ENCODE results near the gene PDIA4. TPM values are rescaled to one million over a fixed set of nuclear protein-coding genes. Genes with fewer than 3 reads are reported as not detected.
"Not testable (repeated sequence)": the region's sequence is repeated elsewhere in the genome, so short reads cannot be mapped to it uniquely, and the experiment has no call there.

PDIA4 gene
- total RNA-seq, 1 experiment from 2014 or later = 71.3 TPM

GRCh38 chr7:148983200-148984146 is 44.8 kb downstream of the PDIA4 start:
- H3K4me3 ChIP-seq (ENCODE audit: low read length) = peak overlapping the region; percentile 69
- no peaks in the 10 kb centered on the region for H3K36me3 ChIP-seq (ENCODE audit: insufficient read depth, low read length)
- H3K27ac ChIP-seq (ENCODE audit: low read length) = no peak overlapping the region
- no peaks in the 10 kb centered on the region for H3K9me3 ChIP-seq (ENCODE audit: low read length)
- no peaks in the 10 kb centered on the region for H3K27me3 ChIP-seq (ENCODE audit: low read length)
- no peaks in the 10 kb centered on the region for H3K79me2 ChIP-seq (ENCODE audit: low read length)
- H3K9ac ChIP-seq (ENCODE audit: low read length) = peak overlapping the region; percentile 61
- no peaks in the 10 kb centered on the region for H3K9me2 ChIP-seq (replicated peaks; ENCODE audit: insufficient read depth, low read length)
- H3K4me2 ChIP-seq (ENCODE audit: low read depth, low read length, poor library complexity, severe bottlenecking) = peak overlapping the region; percentile 87
- no peaks in the 10 kb centered on the region for H4K20me1 ChIP-seq (ENCODE audit: insufficient read depth, low read depth, low read length)
- H3K4me1 ChIP-seq (ENCODE audit: low read length) = peaks cover 35% of the 10 kb centered on the region
- H2AFZ ChIP-seq (ENCODE audit: low read length) = peak overlapping the region; percentile 68; the same call in 1 of the 2 replicates
- DNase-seq = peak; percentile 93

DNA sequence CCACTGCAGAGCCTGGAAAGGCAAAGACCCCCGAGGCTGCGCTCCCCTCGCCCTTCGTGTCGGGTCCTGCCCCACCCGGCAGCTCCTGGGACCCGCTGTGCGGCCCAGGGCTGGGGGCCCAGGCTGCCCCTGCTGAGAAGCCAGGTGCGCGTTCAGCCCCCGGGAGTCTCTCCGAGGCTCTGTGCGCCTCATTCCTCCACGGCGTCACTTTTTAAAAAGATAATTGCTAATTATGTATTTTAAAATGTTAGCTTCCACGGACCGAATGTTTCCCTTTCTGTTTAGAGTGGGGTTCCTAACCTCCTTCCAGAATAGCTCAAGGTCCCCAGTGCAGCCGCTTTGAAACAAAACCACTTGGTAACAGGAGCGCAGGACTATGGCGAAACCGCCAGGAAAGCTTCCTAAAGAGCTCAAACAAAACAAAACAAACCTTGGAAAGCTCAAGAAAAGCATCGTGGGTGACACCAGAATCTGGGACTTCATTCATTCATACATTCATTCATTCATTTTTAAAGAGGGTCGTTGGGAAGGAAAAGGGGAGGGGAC is 45.6 kb downstream of the PDIA4 start:
- no peaks in the 10 kb centered on the region for H3K9me3 ChIP-seq (ENCODE audit: low read length)
- peak overlapping the region; percentile 69 for H3K4me3 ChIP-seq (ENCODE audit: low read length)
- H3K36me3 ChIP-seq (ENCODE audit: insufficient read depth, low read length) = no peaks in the 10 kb centered on the region
- no peaks in the 10 kb centered on the region for H4K20me1 ChIP-seq (ENCODE audit: insufficient read depth, low read depth, low read length)
- H3K79me2 ChIP-seq (ENCODE audit: low read length) = no peaks in the 10 kb centered on the region
- H3K9me2 ChIP-seq (replicated peaks; ENCODE audit: insufficient read depth, low read length) = no peaks in the 10 kb centered on the region
- H2AFZ ChIP-seq (ENCODE audit: low read length) = peak overlapping the region; percentile 68; the same call in 1 of the 2 replicates
- peak overlapping the region; percentile 87 for H3K4me2 ChIP-seq (ENCODE audit: low read depth, low read length, poor library complexity, severe bottlenecking)
- no peaks in the 10 kb centered on the region for H3K27me3 ChIP-seq (ENCODE audit: low read length)
- H3K27ac ChIP-seq (ENCODE audit: low read length) = no peak overlapping the region
- no peak for DNase-seq
- peak overlapping the region; percentile 61 for H3K9ac ChIP-seq (ENCODE audit: low read length)
- peaks cover 28% of the 10 kb centered on the region for H3K4me1 ChIP-seq (ENCODE audit: low read length)

- H3K9me2 ChIP-seq (replicated peaks; ENCODE audit: insufficient read depth, low read length) = no peaks in the 10 kb centered on the region
- H4K20me1 ChIP-seq (ENCODE audit: insufficient read depth, low read depth, low read length) = no peaks in the 10 kb centered on the region
- H3K27ac ChIP-seq (ENCODE audit: low read length) = no peak overlapping the region
- H3K9me3 ChIP-seq (ENCODE audit: low read length) = no peaks in the 10 kb centered on the region
- no peak overlapping the region for H3K9ac ChIP-seq (ENCODE audit: low read length)
- no peaks in the 10 kb centered on the region for H3K36me3 ChIP-seq (ENCODE audit: insufficient read depth, low read length)
- H3K79me2 ChIP-seq (ENCODE audit: low read length) = no peaks in the 10 kb centered on the region
- H3K4me2 ChIP-seq (ENCODE audit: low read depth, low read length, poor library complexity, severe bottlenecking) = no peak overlapping the region
- H3K27me3 ChIP-seq (ENCODE audit: low read length) = no peaks in the 10 kb centered on the region
- peaks cover 18% of the 10 kb centered on the region for H3K4me1 ChIP-seq (ENCODE audit: low read length)
- no peak for DNase-seq
- H3K4me3 ChIP-seq (ENCODE audit: low read length) = no peak overlapping the region
- no peak overlapping the region for H2AFZ ChIP-seq (ENCODE audit: low read length)
Observed at GRCh38 chr7:148979827-148980226, 48.5 kb downstream of the PDIA4 start.

- not testable (repeated sequence) for H3K79me2 ChIP-seq (ENCODE audit: low read length); H2AFZ ChIP-seq (ENCODE audit: low read length); H3K9me2 ChIP-seq (replicated peaks; ENCODE audit: insufficient read depth, low read length); H3K27me3 ChIP-seq (ENCODE audit: low read length); H3K4me2 ChIP-seq (ENCODE audit: low read depth, low read length, poor library complexity, severe bottlenecking); H3K36me3 ChIP-seq (ENCODE audit: insufficient read depth, low read length); H3K9ac ChIP-seq (ENCODE audit: low read length); H4K20me1 ChIP-seq (ENCODE audit: insufficient read depth, low read depth, low read length); H3K27ac ChIP-seq (ENCODE audit: low read length); DNase-seq; H3K9me3 ChIP-seq (ENCODE audit: low read length); H3K4me3 ChIP-seq (ENCODE audit: low read length)
- H3K4me1 ChIP-seq (ENCODE audit: low read length) = peaks cover 11% of the 10 kb centered on the region
Observed at GRCh38 chr7:148979072-148979471, 49.2 kb downstream of the PDIA4 start.

GRCh38 chr7:148978091-148978490 is 50.2 kb downstream of the PDIA4 start:
- Histone ChIP-seq H2AFZ (ENCODE audit: low read length) (no peak overlapping the region), H3K36me3 (ENCODE audit: insufficient read depth, low read length) (no peaks in the 10 kb centered on the region), H3K9ac (ENCODE audit: low read length) (no peak overlapping the region), H3K27ac (ENCODE audit: low read length) (no peak overlapping the region), H3K27me3 (ENCODE audit: low read length) (no peaks in the 10 kb centered on the region), H3K79me2 (ENCODE audit: low read length) (no peaks in the 10 kb centered on the region), H3K4me1 (ENCODE audit: low read length) (peaks cover 7% of the 10 kb centered on the region; the same call in 1 of the 2 replicates), H3K4me3 (ENCODE audit: low read length) (no peak overlapping the region), H4K20me1 (ENCODE audit: insufficient read depth, low read depth, low read length) (no peaks in the 10 kb centered on the region), H3K4me2 (ENCODE audit: low read depth, low read length, poor library complexity, severe bottlenecking) (no peak overlapping the region), H3K9me2 (replicated peaks; ENCODE audit: insufficient read depth, low read length) (no peaks in the 10 kb centered on the region), H3K9me3 (ENCODE audit: low read length) (no peaks in the 10 kb centered on the region)
- no peak for DNase-seq

- no peaks in the 10 kb centered on the region for H3K36me3 ChIP-seq (ENCODE audit: insufficient read depth, low read length)
- no peak overlapping the region for H3K4me3 ChIP-seq (ENCODE audit: low read length)
- H3K27ac ChIP-seq (ENCODE audit: low read length) = no peak overlapping the region
- no peaks in the 10 kb centered on the region for H4K20me1 ChIP-seq (ENCODE audit: insufficient read depth, low read depth, low read length)
- no peak overlapping the region for H3K4me2 ChIP-seq (ENCODE audit: low read depth, low read length, poor library complexity, severe bottlenecking)
- H2AFZ ChIP-seq (ENCODE audit: low read length) = no peak overlapping the region
- no peaks in the 10 kb centered on the region for H3K9me3 ChIP-seq (ENCODE audit: low read length)
- H3K4me1 ChIP-seq (ENCODE audit: low read length) = no peaks in the 10 kb centered on the region
- DNase-seq = peak; percentile 54
- H3K9me2 ChIP-seq (replicated peaks; ENCODE audit: insufficient read depth, low read length) = no peaks in the 10 kb centered on the region
- H3K9ac ChIP-seq (ENCODE audit: low read length) = no peak overlapping the region
- H3K79me2 ChIP-seq (ENCODE audit: low read length) = no peaks in the 10 kb centered on the region
- no peaks in the 10 kb centered on the region for H3K27me3 ChIP-seq (ENCODE audit: low read length)
Observed at GRCh38 chr7:148975896-148976295, 52.4 kb downstream of the PDIA4 start.

DNA sequence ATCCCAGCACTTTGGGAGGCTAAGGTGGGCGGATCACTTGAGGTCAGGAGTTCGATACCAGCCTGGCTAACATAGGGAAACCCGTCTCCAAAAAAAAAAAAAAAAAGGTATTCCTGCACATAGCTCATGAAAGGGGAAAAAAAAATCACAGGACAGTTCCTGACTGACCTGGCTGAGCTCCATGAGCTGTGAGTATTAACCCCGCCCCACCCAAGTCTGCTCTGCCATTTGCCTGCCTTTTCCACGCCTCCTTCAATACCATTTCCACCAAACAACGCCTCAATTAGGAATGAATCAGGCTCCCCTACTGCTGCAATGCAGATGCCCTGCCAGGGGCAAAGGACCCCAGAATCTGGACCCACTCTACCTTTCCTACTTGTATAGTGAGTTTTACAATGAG is 55.0 kb downstream of the PDIA4 start:
- H3K79me2 ChIP-seq (ENCODE audit: low read length) = no peaks in the 10 kb centered on the region
- no peaks in the 10 kb centered on the region for H3K36me3 ChIP-seq (ENCODE audit: insufficient read depth, low read length)
- H3K27ac ChIP-seq (ENCODE audit: low read length) = no peak overlapping the region
- H4K20me1 ChIP-seq (ENCODE audit: insufficient read depth, low read depth, low read length) = no peaks in the 10 kb centered on the region
- no peaks in the 10 kb centered on the region for H3K9me2 ChIP-seq (replicated peaks; ENCODE audit: insufficient read depth, low read length)
- no peak overlapping the region for H2AFZ ChIP-seq (ENCODE audit: low read length)
- no peaks in the 10 kb centered on the region for H3K4me1 ChIP-seq (ENCODE audit: low read length)
- H3K9me3 ChIP-seq (ENCODE audit: low read length) = no peaks in the 10 kb centered on the region
- no peak overlapping the region for H3K4me2 ChIP-seq (ENCODE audit: low read depth, low read length, poor library complexity, severe bottlenecking)
- no peak overlapping the region for H3K4me3 ChIP-seq (ENCODE audit: low read length)
- DNase-seq = no peak
- no peak overlapping the region for H3K9ac ChIP-seq (ENCODE audit: low read length)
- H3K27me3 ChIP-seq (ENCODE audit: low read length) = no peaks in the 10 kb centered on the region

GRCh38 chr7:148972375-148972774 is 55.9 kb downstream of the PDIA4 start:
- Histone ChIP-seq H3K79me2 (ENCODE audit: low read length) (no peaks in the 10 kb centered on the region), H3K4me2 (ENCODE audit: low read depth, low read length, poor library complexity, severe bottlenecking) (no peak overlapping the region), H3K27me3 (ENCODE audit: low read length) (no peaks in the 10 kb centered on the region), H3K27ac (ENCODE audit: low read length) (no peak overlapping the region), H4K20me1 (ENCODE audit: insufficient read depth, low read depth, low read length) (no peaks in the 10 kb centered on the region), H3K9me3 (ENCODE audit: low read length) (no peaks in the 10 kb centered on the region), H3K9me2 (replicated peaks; ENCODE audit: insufficient read depth, low read length) (no peaks in the 10 kb centered on the region), H2AFZ (ENCODE audit: low read length) (no peak overlapping the region), H3K36me3 (ENCODE audit: insufficient read depth, low read length) (no peaks in the 10 kb centered on the region), H3K4me3 (ENCODE audit: low read length) (no peak overlapping the region), H3K4me1 (ENCODE audit: low read length) (peaks cover 2% of the 10 kb centered on the region), H3K9ac (ENCODE audit: low read length) (no peak overlapping the region)
- no peak for DNase-seq

Data from Karpas-422 (cell line).